ENCODE results near the gene BLOC1S6. TPM values are rescaled to one million over a fixed set of nuclear protein-coding genes. Genes with fewer than 3 reads are reported as not detected.

The BLOC1S6 gene
- total RNA-seq, 2 donors from 2014 or later = 43.7 to 54.5 TPM

GRCh38 chr15:45581919-45582318 lies 5.3 kb upstream of the BLOC1S6 start:
- H3K4me3 Mint-ChIP-seq = no peak overlapping the region
- no peak for ATAC-seq (replicated peaks)
- no peaks in the 10 kb centered on the region for H3K4me1 Mint-ChIP-seq
- H3K27ac Mint-ChIP-seq = no peak overlapping the region
- peaks cover 3% of the 10 kb centered on the region for H3K27me3 Mint-ChIP-seq
- no peaks in the 10 kb centered on the region for H3K9me3 Mint-ChIP-seq
- H3K36me3 Mint-ChIP-seq (ENCODE audit: low read depth) = peaks cover 2% of the 10 kb centered on the region

- Mint-ChIP-seq H3K27ac (no peak overlapping the region), H3K9me3 (no peaks in the 10 kb centered on the region)
- ATAC-seq (replicated peaks) = no peak
These were observed 3.2 kb upstream of the BLOC1S6 start for GRCh38 chr15:45583731-45584639.

GRCh38 chr15:45585069-45585791 lies 1.9 kb upstream of the BLOC1S6 start:
- no peak overlapping the region for H3K27ac Mint-ChIP-seq
- no peak for ATAC-seq (replicated peaks)
- H3K36me3 Mint-ChIP-seq (ENCODE audit: low read depth) = peaks cover 18% of the 10 kb centered on the region
- peaks cover 3% of the 10 kb centered on the region for H3K27me3 Mint-ChIP-seq
- H3K4me3 Mint-ChIP-seq = peak overlapping the region; percentile 84
- H3K4me1 Mint-ChIP-seq = peaks cover 15% of the 10 kb centered on the region
- no peaks in the 10 kb centered on the region for H3K9me3 Mint-ChIP-seq

More at GRCh38 chr15:45583731-45584639, 3.2 kb upstream of the BLOC1S6 start:
- peaks cover 9% of the 10 kb centered on the region for H3K4me1 Mint-ChIP-seq
- H3K4me3 Mint-ChIP-seq = no peak overlapping the region
- H3K27me3 Mint-ChIP-seq = peaks cover 3% of the 10 kb centered on the region
- peaks cover 13% of the 10 kb centered on the region for H3K36me3 Mint-ChIP-seq (ENCODE audit: low read depth)

- Mint-ChIP-seq H3K9me3 (no peaks in the 10 kb centered on the region), H3K27ac (peak overlapping the region; percentile 100)
- ATAC-seq (replicated peaks) = no peak
These were observed 1.1 kb upstream of the BLOC1S6 start for GRCh38 chr15:45586125-45586524.

GRCh38 chr15:45586601-45587094 lies 531 bp upstream of the BLOC1S6 start:
- ATAC-seq (replicated peaks) = peak; percentile 0
- Mint-ChIP-seq H3K4me3 (peak overlapping the region; percentile 84), H3K4me1 (peaks cover 15% of the 10 kb centered on the region)

More at GRCh38 chr15:45586125-45586524, 1.1 kb upstream of the BLOC1S6 start:
- H3K4me1 Mint-ChIP-seq = peaks cover 15% of the 10 kb centered on the region
- peaks cover 18% of the 10 kb centered on the region for H3K36me3 Mint-ChIP-seq (ENCODE audit: low read depth)
- peaks cover under 1% of the 10 kb centered on the region for H3K27me3 Mint-ChIP-seq
- peak overlapping the region; percentile 84 for H3K4me3 Mint-ChIP-seq

GRCh38 chr15:45587863-45588170 lies 638 bp downstream of the BLOC1S6 start:
- H3K4me1 Mint-ChIP-seq = peaks cover 15% of the 10 kb centered on the region
- no peaks in the 10 kb centered on the region for H3K9me3 Mint-ChIP-seq

More at GRCh38 chr15:45586601-45587094, 531 bp upstream of the BLOC1S6 start:
- H3K27ac Mint-ChIP-seq = peak overlapping the region; percentile 100
- H3K9me3 Mint-ChIP-seq = no peaks in the 10 kb centered on the region
- H3K36me3 Mint-ChIP-seq (ENCODE audit: low read depth) = peaks cover 22% of the 10 kb centered on the region
- H3K27me3 Mint-ChIP-seq = no peaks in the 10 kb centered on the region

GRCh38 chr15:45588219-45588875 lies 1.2 kb downstream of the BLOC1S6 start:
- peaks cover 15% of the 10 kb centered on the region for H3K4me1 Mint-ChIP-seq
- peaks cover 39% of the 10 kb centered on the region for H3K36me3 Mint-ChIP-seq (ENCODE audit: low read depth)
- H3K27ac Mint-ChIP-seq = peak overlapping the region; percentile 100
- peak overlapping the region; percentile 84 for H3K4me3 Mint-ChIP-seq
- ATAC-seq (replicated peaks) = no peak
- no peaks in the 10 kb centered on the region for H3K27me3 Mint-ChIP-seq
- H3K9me3 Mint-ChIP-seq = no peaks in the 10 kb centered on the region

More at GRCh38 chr15:45587863-45588170, 638 bp downstream of the BLOC1S6 start:
- Mint-ChIP-seq H3K4me3 (peak overlapping the region; percentile 84), H3K27ac (peak overlapping the region; percentile 100), H3K36me3 (ENCODE audit: low read depth) (peaks cover 33% of the 10 kb centered on the region), H3K27me3 (no peaks in the 10 kb centered on the region)
- no peak for ATAC-seq (replicated peaks)

- ATAC-seq (replicated peaks) = no peak
- peaks cover 15% of the 10 kb centered on the region for H3K4me1 Mint-ChIP-seq
- H3K4me3 Mint-ChIP-seq = peak overlapping the region; percentile 84
- no peak overlapping the region for H3K27ac Mint-ChIP-seq
- H3K27me3 Mint-ChIP-seq = no peaks in the 10 kb centered on the region
- H3K9me3 Mint-ChIP-seq = no peaks in the 10 kb centered on the region
- peaks cover 48% of the 10 kb centered on the region for H3K36me3 Mint-ChIP-seq (ENCODE audit: low read depth)
These were observed 2.1 kb downstream of the BLOC1S6 start for GRCh38 chr15:45589256-45589655.

GRCh38 chr15:45594319-45594718 lies 7.1 kb downstream of the BLOC1S6 start:
- H3K4me1 Mint-ChIP-seq = peaks cover 3% of the 10 kb centered on the region
- no peak for ATAC-seq (replicated peaks)
- H3K9me3 Mint-ChIP-seq = no peaks in the 10 kb centered on the region
- H3K27me3 Mint-ChIP-seq = no peaks in the 10 kb centered on the region
- no peak overlapping the region for H3K4me3 Mint-ChIP-seq
- no peak overlapping the region for H3K27ac Mint-ChIP-seq
- H3K36me3 Mint-ChIP-seq (ENCODE audit: low read depth) = peaks cover 69% of the 10 kb centered on the region

GRCh38 chr15:45594835-45595530 lies 7.8 kb downstream of the BLOC1S6 start:
- no peak overlapping the region for H3K27ac Mint-ChIP-seq
- no peak for ATAC-seq (replicated peaks)

GRCh38 chr15:45603881-45604280 lies 16.7 kb downstream of the BLOC1S6 start:
- Mint-ChIP-seq H3K4me3 (no peak overlapping the region), H3K27me3 (no peaks in the 10 kb centered on the region), H3K9me3 (no peaks in the 10 kb centered on the region), H3K36me3 (ENCODE audit: low read depth) (peaks cover 47% of the 10 kb centered on the region), H3K4me1 (no peaks in the 10 kb centered on the region), H3K27ac (no peak overlapping the region)
- no peak for ATAC-seq (replicated peaks)

More at GRCh38 chr15:45594835-45595530, 7.8 kb downstream of the BLOC1S6 start:
- Mint-ChIP-seq H3K27me3 (no peaks in the 10 kb centered on the region), H3K36me3 (ENCODE audit: low read depth) (peaks cover 65% of the 10 kb centered on the region), H3K4me1 (no peaks in the 10 kb centered on the region), H3K9me3 (no peaks in the 10 kb centered on the region), H3K4me3 (no peak overlapping the region)

- Mint-ChIP-seq H3K36me3 (ENCODE audit: low read depth) (peaks cover 51% of the 10 kb centered on the region), H3K9me3 (no peaks in the 10 kb centered on the region), H3K4me1 (no peaks in the 10 kb centered on the region), H3K4me3 (no peak overlapping the region), H3K27ac (peak overlapping the region; percentile 5), H3K27me3 (no peaks in the 10 kb centered on the region)
- no peak for ATAC-seq (replicated peaks)
These were observed 17.1 kb downstream of the BLOC1S6 start for GRCh38 chr15:45604326-45604725.

GRCh38 chr15:45606413-45606812 lies 19.2 kb downstream of the BLOC1S6 start:
- Mint-ChIP-seq H3K36me3 (ENCODE audit: low read depth) (peaks cover 57% of the 10 kb centered on the region), H3K27ac (peak overlapping the region; percentile 43), H3K4me3 (no peak overlapping the region), H3K9me3 (no peaks in the 10 kb centered on the region), H3K4me1 (no peaks in the 10 kb centered on the region), H3K27me3 (no peaks in the 10 kb centered on the region)
- no peak for ATAC-seq (replicated peaks)

GRCh38 chr15:45606841-45607240 lies 19.7 kb downstream of the BLOC1S6 start:
- no peaks in the 10 kb centered on the region for H3K9me3 Mint-ChIP-seq

More at GRCh38 chr15:45606841-45607240, 19.7 kb downstream of the BLOC1S6 start:
- H3K36me3 Mint-ChIP-seq (ENCODE audit: low read depth) = peaks cover 57% of the 10 kb centered on the region
- ATAC-seq (replicated peaks) = no peak
- H3K4me3 Mint-ChIP-seq = no peak overlapping the region
- no peaks in the 10 kb centered on the region for H3K4me1 Mint-ChIP-seq
- H3K27me3 Mint-ChIP-seq = no peaks in the 10 kb centered on the region
- no peak overlapping the region for H3K27ac Mint-ChIP-seq
